Prostate gland (tissue), 2 donors: ENCODE data around the gene C1GALT1. TPM values are rescaled to one million over a fixed set of nuclear protein-coding genes. Genes with fewer than 3 reads are reported as not detected.

Experiments
- DNase-seq: peaks from one replicate; pipeline ENCODE4 v3.0.0-alpha.2; 2019; ENCODE audit warnings: low spot score
- H3K27ac ChIP-seq, 2 donors: fragments of 200-600 bp; sonication (generic); 2 replicates each; pipeline ENCODE4 v1.5.1; 2017 to 2019
- H3K27me3 ChIP-seq: fragments of 200-600 bp; sonication (generic); replicated peaks from 2 replicates; pipeline ENCODE4 v1.5.1; 2019; ENCODE audit not compliant: insufficient read depth
- H3K36me3 ChIP-seq, 2 donors: fragments of 200-600 bp; sonication (generic); 1 replicate in 1 of 2; 2 replicates in 1 of 2; pipeline versions ENCODE4 v1.5.1 to v1.8.1; 2017 to 2019
- H3K4me1 ChIP-seq: fragments of 200-600 bp; sonication (generic); replicated peaks from 2 replicates; pipeline ENCODE4 v1.5.1; 2019
- H3K4me3 ChIP-seq, 2 donors: fragments of 200-600 bp; sonication (generic); 2 replicates each; pipeline ENCODE4 v1.5.1; 2017 to 2019
- H3K9me3 ChIP-seq: fragments of 200-600 bp; sonication (generic); 2 replicates; pipeline ENCODE4 v1.5.1; 2017
- CTCF ChIP-seq, 4 experiments: fragments of 200-600 bp in 2 of 4; fragments of 450-650 bp in 2 of 4; sonication (generic) in 2 of 4; IDR thresholded peaks; 1 replicate in 3 of 4; 2 replicates in 1 of 4; pipeline ENCODE4 v1.5.1; 2016 to 2019; ENCODE audit warnings: antibody characterized with exemption in 4 of 4, mild to moderate bottlenecking in 2 of 4, moderate library complexity in 2 of 4
- POLR2A ChIP-seq: fragments of 450-650 bp; IDR thresholded peaks from one replicate; pipeline ENCODE4 v1.6.1; 2016; ENCODE audit warnings: antibody characterized with exemption, mild to moderate bottlenecking
- POLR2AphosphoS5 ChIP-seq: sonication (generic); formaldehyde crosslinking; IDR thresholded peaks from one replicate; pipeline ENCODE4 v1.6.1; 2017; ENCODE audit warnings: antibody characterized with exemption
- WGBS: methylation state at CpG from one replicate; pipeline ENCODE4 v1.1.5; 2018; 5-methylcytosine and 5-hydroxymethylcytosine counted together
- intact Hi-C: fragments of 100-400 bp; cut with DNase I; formaldehyde crosslinking; loops from one replicate; pipeline ENCODE4 v1.14.2; 2022
- total RNA-seq, 2 donors: library from RNA; depleted of rRNA; stranded (reverse); fragments of >200 nt; gene quantifications; one replicate each; pipeline ENCODE4 v1.1.0, GENCODE V29; 2016

Gene C1GALT1
- total RNA-seq, 2 donors from 2014 or later = 16.1 to 16.8 TPM

GRCh38 chr7:7157887-7158271, 24.5 kb upstream of the C1GALT1 start:
- intact Hi-C loops = no loop called here
- H3K36me3 ChIP-seq = no peaks in the 10 kb centered on the region
- no peak for DNase-seq
- no peaks in the 10 kb centered on the region for H3K4me1 ChIP-seq
- no peak overlapping the region for H3K27ac ChIP-seq
- H3K4me3 ChIP-seq = no peak overlapping the region
- no peaks in the 10 kb centered on the region for H3K9me3 ChIP-seq
- TF ChIP-seq CTCF (IDR thresholded peaks at IDR 0.05) (no peak), POLR2AphosphoS5 (no peak), POLR2A (no peak)
- H3K27me3 ChIP-seq = no peaks in the 10 kb centered on the region

GRCh38 chr7:7159063-7159658, 23.2 kb upstream of the C1GALT1 start:
- DNase-seq = no peak
- H3K4me1 ChIP-seq = no peaks in the 10 kb centered on the region
- TF ChIP-seq POLR2A = no peak
- TF ChIP-seq CTCF (IDR thresholded peaks at IDR 0.05) = no peak
- no peak for TF ChIP-seq POLR2AphosphoS5
- H3K27me3 ChIP-seq = no peaks in the 10 kb centered on the region
- intact Hi-C loops = no loop called here
- 61% methylated on average over 6 of the region's 6 CpGs for WGBS
- H3K4me3 ChIP-seq = no peak overlapping the region
- H3K36me3 ChIP-seq = no peaks in the 10 kb centered on the region
- H3K9me3 ChIP-seq = no peaks in the 10 kb centered on the region
- no peak overlapping the region for H3K27ac ChIP-seq

- no peaks in the 10 kb centered on the region for H3K27me3 ChIP-seq
- TF ChIP-seq POLR2AphosphoS5 (no peak), POLR2A (no peak), CTCF (IDR thresholded peaks at IDR 0.05) (no peak)
- no peak for DNase-seq
- H3K36me3 ChIP-seq = no peaks in the 10 kb centered on the region
- no peak overlapping the region for H3K27ac ChIP-seq
- no peaks in the 10 kb centered on the region for H3K9me3 ChIP-seq
- no peak overlapping the region for H3K4me3 ChIP-seq
- 92% methylated on average over 2 of the region's 2 CpGs for WGBS
- no peaks in the 10 kb centered on the region for H3K4me1 ChIP-seq
- intact Hi-C loops = no loop called here
These were observed 17.8 kb upstream of the C1GALT1 start for GRCh38 chr7:7164591-7164990.

- Histone ChIP-seq H3K36me3 (no peaks in the 10 kb centered on the region), H3K27ac (no peak overlapping the region), H3K4me3 (no peak overlapping the region), H3K4me1 (no peaks in the 10 kb centered on the region), H3K27me3 (no peaks in the 10 kb centered on the region), H3K9me3 (no peaks in the 10 kb centered on the region)
- TF ChIP-seq POLR2AphosphoS5 (no peak), CTCF (IDR thresholded peaks at IDR 0.05) (no peak), POLR2A (no peak)
- WGBS = 83% methylated on average over 3 of the region's 3 CpGs
- no peak for DNase-seq
- intact Hi-C loops = no loop called here
These were observed 17.0 kb upstream of the C1GALT1 start for GRCh38 chr7:7165372-7165771.

GRCh38 chr7:7166318-7166717, 16.0 kb upstream of the C1GALT1 start:
- no peak overlapping the region for H3K27ac ChIP-seq
- H3K4me3 ChIP-seq = no peak overlapping the region
- no peaks in the 10 kb centered on the region for H3K9me3 ChIP-seq
- WGBS = 65% methylated on average over 3 of the region's 3 CpGs
- no peak for DNase-seq
- intact Hi-C loops = no loop called here
- no peak for TF ChIP-seq CTCF (IDR thresholded peaks at IDR 0.05)
- no peak for TF ChIP-seq POLR2A
- no peak for TF ChIP-seq POLR2AphosphoS5
- H3K36me3 ChIP-seq = no peaks in the 10 kb centered on the region
- no peaks in the 10 kb centered on the region for H3K27me3 ChIP-seq
- H3K4me1 ChIP-seq = no peaks in the 10 kb centered on the region
